MM.1S (cell line): ENCODE results near the gene NLRP5.
A peak's percentile ranks its signal among the peaks of the same experiment; 100 is the strongest.

Experiments used
- DNase-seq: peaks from one replicate; pipeline ENCODE4 v3.0.0-alpha.2; 2015
- H2AFZ ChIP-seq: fragments of 300-600 bp; sonication (generic); 2 replicates; pipeline ENCODE4 v1.6.0; 2016; ENCODE audit warnings: antibody characterized with exemption, low read length
- H3F3A ChIP-seq: fragments of 300-600 bp; sonication (generic); 2 replicates; pipeline ENCODE4 v1.6.1; 2016; ENCODE audit warnings: mild to moderate bottlenecking, antibody characterized with exemption, low read length, moderate library complexity, mixed read lengths; ENCODE audit not compliant: insufficient read depth
- H3K27ac ChIP-seq: fragments of 300-600 bp; sonication (generic); 2 replicates; pipeline ENCODE4 v1.5.1; 2016; ENCODE audit warnings: mild to moderate bottlenecking, low read length
- H3K27me3 ChIP-seq: fragments of 300-600 bp; sonication (generic); replicated peaks from 2 replicates; pipeline ENCODE4 v1.6.0; 2016; ENCODE audit warnings: low read length; ENCODE audit not compliant: insufficient read depth
- H3K36me3 ChIP-seq: fragments of 300-600 bp; sonication (generic); replicated peaks from 2 replicates; pipeline ENCODE4 v1.6.1; 2016; ENCODE audit warnings: mild to moderate bottlenecking, low read length, mixed read lengths; ENCODE audit not compliant: insufficient read depth
- H3K4me1 ChIP-seq: fragments of 300-600 bp; sonication (generic); 2 replicates; pipeline ENCODE4 v1.6.1; 2016; ENCODE audit warnings: low read length, mixed read lengths
- H3K4me2 ChIP-seq: fragments of 300-600 bp; sonication (generic); 2 replicates; pipeline ENCODE4 v1.6.0; 2016; ENCODE audit warnings: low read depth, low read length
- H3K4me3 ChIP-seq: fragments of 300-600 bp; sonication (generic); 2 replicates; pipeline ENCODE4 v1.5.1; 2016; ENCODE audit warnings: low read length, mixed read lengths
- H3K79me2 ChIP-seq: fragments of 300-600 bp; sonication (generic); 2 replicates; pipeline ENCODE4 v1.6.1; 2016; ENCODE audit warnings: mixed run types, low read length, mixed read lengths
- H3K9ac ChIP-seq: fragments of 300-600 bp; sonication (generic); 2 replicates; pipeline ENCODE4 v1.6.1; 2016; ENCODE audit warnings: low read length, mixed read lengths
- H3K9me2 ChIP-seq: fragments of 300-600 bp; sonication (generic); replicated peaks from 2 replicates; pipeline ENCODE4 v1.6.1; 2016; ENCODE audit warnings: mild to moderate bottlenecking, low read length, mixed read lengths; ENCODE audit not compliant: insufficient read depth
- H3K9me3 ChIP-seq: fragments of 300-600 bp; sonication (generic); replicated peaks from 2 replicates; pipeline ENCODE4 v1.6.1; 2016; ENCODE audit warnings: mild to moderate bottlenecking, low read length, mixed read lengths; ENCODE audit not compliant: insufficient read depth
- H4K20me1 ChIP-seq: fragments of 300-600 bp; sonication (generic); 2 replicates; pipeline ENCODE4 v1.6.1; 2016; ENCODE audit warnings: mild to moderate bottlenecking, low read length, moderate library complexity, mixed read lengths; ENCODE audit not compliant: insufficient read depth
- EZH2 ChIP-seq: fragments of 300-600 bp; sonication (generic); optimal IDR thresholded peaks from 2 replicates; pipeline ENCODE3; 2017; ENCODE audit warnings: low read depth, mild to moderate bottlenecking, antibody characterized with exemption, low read length, mixed read lengths
- EZH2phosphoT487 ChIP-seq: fragments of 300-600 bp; sonication (generic); IDR thresholded peaks from 2 replicates; pipeline ENCODE4 v1.6.1; 2018; ENCODE audit warnings: antibody characterized with exemption, low read length
- TF ChIP-seq, protein P1 (sequence below): fragments of 300-600 bp; sonication (generic); IDR thresholded peaks from 2 replicates; pipeline ENCODE4 v1.5.1; 2016; ENCODE audit warnings: antibody characterized with exemption, low read length, mixed read lengths

The NLRP5 gene

DNA sequence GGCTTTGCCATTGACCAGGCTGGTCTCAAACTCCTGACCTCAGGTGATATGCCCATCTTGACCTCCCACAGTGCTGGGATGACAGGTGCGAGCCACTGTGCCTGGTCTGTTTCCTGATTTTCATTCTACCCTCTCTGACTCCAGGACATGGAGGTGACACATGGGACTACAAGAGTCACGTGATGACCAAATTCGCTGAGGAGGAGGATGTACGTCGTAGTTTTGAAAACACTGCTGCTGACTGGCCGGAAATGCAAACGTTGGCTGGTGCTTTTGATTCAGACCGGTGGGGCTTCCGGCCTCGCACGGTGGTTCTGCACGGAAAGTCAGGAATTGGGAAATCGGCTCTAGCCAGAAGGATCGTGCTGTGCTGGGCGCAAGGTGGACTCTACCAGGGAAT, 40.2 kb downstream of the NLRP5 start:
- H3K27me3 ChIP-seq: peaks cover 41% of the 10 kb centered on the region
- H4K20me1 ChIP-seq: no peaks in the 10 kb centered on the region
- no peaks in the 10 kb centered on the region for H3K36me3 ChIP-seq
- TF ChIP-seq, protein P1, sequence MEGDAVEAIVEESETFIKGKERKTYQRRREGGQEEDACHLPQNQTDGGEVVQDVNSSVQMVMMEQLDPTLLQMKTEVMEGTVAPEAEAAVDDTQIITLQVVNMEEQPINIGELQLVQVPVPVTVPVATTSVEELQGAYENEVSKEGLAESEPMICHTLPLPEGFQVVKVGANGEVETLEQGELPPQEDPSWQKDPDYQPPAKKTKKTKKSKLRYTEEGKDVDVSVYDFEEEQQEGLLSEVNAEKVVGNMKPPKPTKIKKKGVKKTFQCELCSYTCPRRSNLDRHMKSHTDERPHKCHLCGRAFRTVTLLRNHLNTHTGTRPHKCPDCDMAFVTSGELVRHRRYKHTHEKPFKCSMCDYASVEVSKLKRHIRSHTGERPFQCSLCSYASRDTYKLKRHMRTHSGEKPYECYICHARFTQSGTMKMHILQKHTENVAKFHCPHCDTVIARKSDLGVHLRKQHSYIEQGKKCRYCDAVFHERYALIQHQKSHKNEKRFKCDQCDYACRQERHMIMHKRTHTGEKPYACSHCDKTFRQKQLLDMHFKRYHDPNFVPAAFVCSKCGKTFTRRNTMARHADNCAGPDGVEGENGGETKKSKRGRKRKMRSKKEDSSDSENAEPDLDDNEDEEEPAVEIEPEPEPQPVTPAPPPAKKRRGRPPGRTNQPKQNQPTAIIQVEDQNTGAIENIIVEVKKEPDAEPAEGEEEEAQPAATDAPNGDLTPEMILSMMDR: no peak
- no peak for TF ChIP-seq EZH2phosphoT487
- TF ChIP-seq EZH2: no peak
- no peak for DNase-seq
- H3F3A ChIP-seq: no peaks in the 10 kb centered on the region
- H3K9me3 ChIP-seq: no peaks in the 10 kb centered on the region
- H3K79me2 ChIP-seq: no peaks in the 10 kb centered on the region
- H3K9ac ChIP-seq: no peak overlapping the region
- no peak overlapping the region for H3K4me2 ChIP-seq
- no peak overlapping the region for H3K27ac ChIP-seq
- H3K4me1 ChIP-seq: no peaks in the 10 kb centered on the region
- H3K9me2 ChIP-seq: no peaks in the 10 kb centered on the region
- H2AFZ ChIP-seq: no peak overlapping the region
- H3K4me3 ChIP-seq: no peak overlapping the region

DNA sequence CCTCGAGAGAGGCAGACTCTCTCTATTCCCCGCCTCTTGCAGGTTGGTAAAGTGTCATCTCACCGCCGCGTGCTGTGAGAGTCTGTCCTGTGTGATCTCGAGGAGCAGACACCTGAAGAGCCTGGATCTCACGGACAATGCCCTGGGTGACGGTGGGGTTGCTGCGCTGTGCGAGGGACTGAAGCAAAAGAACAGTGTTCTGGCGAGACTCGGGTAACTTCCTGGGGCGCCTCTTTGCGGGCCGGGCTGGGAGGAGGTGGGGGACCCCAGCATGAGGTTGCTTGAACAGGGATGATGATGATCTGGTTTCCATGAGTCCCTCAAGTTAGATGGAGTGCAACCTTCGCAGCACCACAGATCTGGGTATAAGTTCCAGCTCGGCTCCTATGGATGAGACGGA, 67.0 kb downstream of the NLRP5 start:
- TF ChIP-seq EZH2phosphoT487: no peak
- TF ChIP-seq, protein P1: no peak
- no peak for TF ChIP-seq EZH2
- Histone ChIP-seq H3K4me3 (no peak overlapping the region), H4K20me1 (no peaks in the 10 kb centered on the region), H3K9me3 (no peaks in the 10 kb centered on the region), H3K9me2 (no peaks in the 10 kb centered on the region), H3K4me1 (no peaks in the 10 kb centered on the region), H3K27ac (no peak overlapping the region), H3K9ac (no peak overlapping the region), H3K36me3 (no peaks in the 10 kb centered on the region), H3K79me2 (no peaks in the 10 kb centered on the region), H2AFZ (no peak overlapping the region), H3F3A (no peaks in the 10 kb centered on the region), H3K4me2 (no peak overlapping the region), H3K27me3 (peaks cover 44% of the 10 kb centered on the region)
- DNase-seq: no peak

DNA sequence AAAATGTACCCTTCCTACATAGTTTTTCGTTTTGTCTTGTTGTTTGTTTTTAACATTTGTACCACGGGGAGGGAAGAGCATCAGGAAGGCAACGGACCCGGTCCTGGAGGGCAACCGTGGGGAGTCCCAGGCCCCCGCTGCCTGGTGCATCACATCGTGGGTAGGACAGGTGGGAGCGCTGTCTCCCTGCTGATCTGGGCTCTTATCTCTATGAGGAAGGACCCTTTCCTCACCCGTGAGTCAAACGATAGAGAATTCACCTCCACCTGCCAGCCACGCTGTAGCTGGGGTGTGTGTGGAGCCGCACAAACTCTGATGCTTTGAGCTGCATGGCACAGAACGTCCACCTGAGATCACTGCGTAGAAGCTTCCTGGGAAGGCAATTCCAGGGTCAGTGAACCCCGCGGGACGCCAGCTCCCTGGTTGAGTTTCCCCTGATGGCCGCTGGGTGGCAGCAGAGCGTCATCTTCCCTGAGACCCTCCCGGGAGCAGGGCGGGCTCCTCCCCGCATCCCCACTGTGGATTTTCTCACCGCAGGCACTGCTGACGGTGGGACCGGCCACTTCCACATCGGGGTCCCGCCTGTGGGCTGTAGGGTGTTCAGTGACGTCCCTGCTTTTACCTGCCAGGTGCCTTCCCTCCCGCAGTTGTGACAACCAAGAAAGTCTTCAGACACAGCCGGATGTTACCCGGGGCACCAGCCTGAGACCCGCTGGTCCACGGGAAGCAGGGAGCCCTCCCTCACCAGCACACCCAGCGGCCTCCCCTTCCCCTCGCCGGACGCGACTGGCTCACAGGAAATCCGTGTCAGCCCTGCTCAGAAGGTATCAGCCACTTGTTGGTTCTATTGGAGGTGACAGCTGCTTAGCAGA, 79.8 kb downstream of the NLRP5 start:
- Histone ChIP-seq H3K9ac (peak overlapping the region; percentile 18; the same call in 1 of the 2 replicates), H3F3A (no peaks in the 10 kb centered on the region), H4K20me1 (no peaks in the 10 kb centered on the region), H3K4me1 (peaks cover 17% of the 10 kb centered on the region), H3K27me3 (peaks cover 22% of the 10 kb centered on the region), H3K9me2 (no peaks in the 10 kb centered on the region), H3K79me2 (no peaks in the 10 kb centered on the region), H3K4me2 (peak overlapping the region; percentile 93), H3K4me3 (peak overlapping the region; percentile 66), H3K27ac (no peak overlapping the region), H2AFZ (peak overlapping the region; percentile 85), H3K9me3 (no peaks in the 10 kb centered on the region), H3K36me3 (no peaks in the 10 kb centered on the region)
- peak; percentile 59 for DNase-seq
- TF ChIP-seq EZH2: no peak
- TF ChIP-seq, protein P1: peak; percentile 86
- TF ChIP-seq EZH2phosphoT487: no peak
